Hepatocyte (in vitro differentiated cells): Measurements from ENCODE around the gene SHROOM3. TPM values are rescaled to one million over a fixed set of nuclear protein-coding genes. Genes with fewer than 3 reads are reported as not detected.

ENCODE experiments used
- DNase-seq: peaks from one replicate; pipeline ENCODE4 v3.0.0-alpha.2; 2016; ENCODE audit warnings: low spot score
- H2AFZ ChIP-seq: fragments of 200-600 bp; sonication (generic); 2 replicates; pipeline ENCODE4 v1.6.0; 2016; ENCODE audit warnings: antibody characterized with exemption, mild to moderate bottlenecking
- H3K27ac ChIP-seq: fragments of 200-600 bp; sonication (generic); 2 replicates; pipeline ENCODE4 v1.5.1; 2016; ENCODE audit warnings: mild to moderate bottlenecking
- H3K27me3 ChIP-seq: fragments of 200-600 bp; sonication (generic); 2 replicates; pipeline ENCODE4 v1.6.1; 2016
- H3K36me3 ChIP-seq: fragments of 200-600 bp; sonication (generic); replicated peaks from 2 replicates; pipeline ENCODE4 v1.5.1; 2016; ENCODE audit warnings: low read depth; ENCODE audit not compliant: insufficient read depth
- H3K4me1 ChIP-seq: fragments of 200-600 bp; sonication (generic); 2 replicates; pipeline ENCODE4 v1.5.1; 2016; ENCODE audit warnings: mild to moderate bottlenecking, moderate library complexity; ENCODE audit not compliant: insufficient read depth
- H3K4me2 ChIP-seq: fragments of 200-600 bp; sonication (generic); 2 replicates; pipeline ENCODE4 v1.6.0; 2016
- H3K4me3 ChIP-seq: fragments of 200-600 bp; sonication (generic); 2 replicates; pipeline ENCODE4 v1.5.1; 2016; ENCODE audit warnings: mild to moderate bottlenecking
- H3K79me2 ChIP-seq: fragments of 200-600 bp; sonication (generic); 2 replicates; pipeline ENCODE4 v1.6.0; 2017; ENCODE audit warnings: mild to moderate bottlenecking
- H3K9me2 ChIP-seq: fragments of 200-600 bp; sonication (generic); replicated peaks from 2 replicates; pipeline ENCODE4 v1.6.0; 2017; ENCODE audit warnings: mild to moderate bottlenecking; ENCODE audit not compliant: insufficient read depth
- H3K9me3 ChIP-seq: fragments of 200-600 bp; sonication (generic); 2 replicates; pipeline ENCODE4 v1.5.1; 2016; ENCODE audit warnings: low read depth, mild to moderate bottlenecking
- H4K20me1 ChIP-seq: fragments of 200-600 bp; sonication (generic); 2 replicates; pipeline ENCODE4 v1.6.0; 2016; ENCODE audit warnings: mild to moderate bottlenecking; ENCODE audit not compliant: insufficient read depth, poor library complexity, severe bottlenecking
- EZH2 ChIP-seq: fragments of 200-600 bp; sonication (generic); IDR thresholded peaks from 2 replicates; pipeline ENCODE4 v1.6.1; 2016; ENCODE audit warnings: antibody characterized with exemption, mild to moderate bottlenecking, borderline replicate concordance
- EZH2phosphoT487 ChIP-seq: fragments of 200-600 bp; sonication (generic); IDR thresholded peaks from one replicate; pipeline ENCODE4 v1.6.1; 2018; ENCODE audit warnings: antibody characterized with exemption, mild to moderate bottlenecking, low read depth, moderate library complexity; ENCODE audit not compliant: unreplicated experiment, severe bottlenecking
- WGBS: methylation state at CpG from one replicate; pipeline ENCODE4 v1.1.6; 2016; ENCODE audit warnings: low lambda C conversion rate; ENCODE audit errors: missing lambda C conversion rate; 5-methylcytosine and 5-hydroxymethylcytosine counted together
- polyA plus RNA-seq: library from polyadenylated mRNA; unstranded; fragments of >200 nt; fragmentation: Nextera tagmentation; extraction: Ambion mirVana; gene quantifications from 2 replicates; pipeline ENCODE4 v1.2.1, GENCODE V29; 2016
- total RNA-seq: library from RNA; depleted of rRNA; stranded (reverse); fragments of >200 nt; gene quantifications from 2 replicates; pipeline ENCODE4 v1.2.3, GENCODE V29; 2014
- TF ChIP-seq, protein P1 (sequence below): fragments of 200-600 bp; sonication (generic); IDR thresholded peaks from 2 replicates; pipeline ENCODE4 v1.5.1; 2016; ENCODE audit warnings: antibody characterized with exemption, mild to moderate bottlenecking; ENCODE audit not compliant: poor library complexity

The SHROOM3 gene
- total and polyA plus RNA-seq, 2 experiments from 2014 or later: 35.0 to 63.1 TPM

DNA sequence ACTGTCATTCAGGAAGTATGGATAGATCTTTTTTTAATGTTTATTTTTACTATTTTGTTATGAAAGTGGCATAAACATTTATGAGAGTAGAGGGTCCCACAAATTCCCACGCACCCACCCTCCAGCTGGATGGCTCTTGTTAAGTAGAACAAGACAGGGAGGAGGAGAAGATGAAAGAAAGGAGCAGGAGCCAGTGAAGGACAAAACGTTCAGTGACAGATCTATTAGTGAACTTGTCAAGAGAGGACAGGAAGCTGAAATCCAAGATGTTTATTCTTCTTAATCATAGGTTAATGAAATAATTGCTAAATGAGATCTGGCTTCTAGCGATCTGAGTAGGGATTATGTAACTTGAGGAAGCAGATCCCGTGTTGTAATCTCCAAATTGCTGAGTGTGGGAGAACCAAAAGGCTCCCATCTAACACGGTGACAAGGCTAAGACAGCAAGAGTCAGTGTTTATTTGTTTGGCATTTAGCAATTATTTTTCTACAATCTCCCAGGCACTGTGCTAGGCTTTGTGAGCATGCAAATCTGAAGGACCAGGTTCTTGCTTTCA is 162.5 kb downstream of the SHROOM3 start:
- H3K27me3 ChIP-seq: no peaks in the 10 kb centered on the region
- H4K20me1 ChIP-seq: no peaks in the 10 kb centered on the region
- WGBS: 50% methylated on average over 5 of the region's 5 CpGs
- DNase-seq: no peak
- no peak overlapping the region for H3K4me2 ChIP-seq
- TF ChIP-seq, protein P1, sequence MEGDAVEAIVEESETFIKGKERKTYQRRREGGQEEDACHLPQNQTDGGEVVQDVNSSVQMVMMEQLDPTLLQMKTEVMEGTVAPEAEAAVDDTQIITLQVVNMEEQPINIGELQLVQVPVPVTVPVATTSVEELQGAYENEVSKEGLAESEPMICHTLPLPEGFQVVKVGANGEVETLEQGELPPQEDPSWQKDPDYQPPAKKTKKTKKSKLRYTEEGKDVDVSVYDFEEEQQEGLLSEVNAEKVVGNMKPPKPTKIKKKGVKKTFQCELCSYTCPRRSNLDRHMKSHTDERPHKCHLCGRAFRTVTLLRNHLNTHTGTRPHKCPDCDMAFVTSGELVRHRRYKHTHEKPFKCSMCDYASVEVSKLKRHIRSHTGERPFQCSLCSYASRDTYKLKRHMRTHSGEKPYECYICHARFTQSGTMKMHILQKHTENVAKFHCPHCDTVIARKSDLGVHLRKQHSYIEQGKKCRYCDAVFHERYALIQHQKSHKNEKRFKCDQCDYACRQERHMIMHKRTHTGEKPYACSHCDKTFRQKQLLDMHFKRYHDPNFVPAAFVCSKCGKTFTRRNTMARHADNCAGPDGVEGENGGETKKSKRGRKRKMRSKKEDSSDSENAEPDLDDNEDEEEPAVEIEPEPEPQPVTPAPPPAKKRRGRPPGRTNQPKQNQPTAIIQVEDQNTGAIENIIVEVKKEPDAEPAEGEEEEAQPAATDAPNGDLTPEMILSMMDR: no peak
- TF ChIP-seq EZH2 (no peak), EZH2phosphoT487 (no peak)
- no peak overlapping the region for H3K4me3 ChIP-seq
- peak overlapping the region; percentile 95 for H3K27ac ChIP-seq
- H3K79me2 ChIP-seq: peaks cover 47% of the 10 kb centered on the region
- H3K9me2 ChIP-seq: no peaks in the 10 kb centered on the region
- no peaks in the 10 kb centered on the region for H3K9me3 ChIP-seq
- H2AFZ ChIP-seq: no peak overlapping the region
- H3K36me3 ChIP-seq: no peaks in the 10 kb centered on the region
- peaks cover 45% of the 10 kb centered on the region for H3K4me1 ChIP-seq

DNA sequence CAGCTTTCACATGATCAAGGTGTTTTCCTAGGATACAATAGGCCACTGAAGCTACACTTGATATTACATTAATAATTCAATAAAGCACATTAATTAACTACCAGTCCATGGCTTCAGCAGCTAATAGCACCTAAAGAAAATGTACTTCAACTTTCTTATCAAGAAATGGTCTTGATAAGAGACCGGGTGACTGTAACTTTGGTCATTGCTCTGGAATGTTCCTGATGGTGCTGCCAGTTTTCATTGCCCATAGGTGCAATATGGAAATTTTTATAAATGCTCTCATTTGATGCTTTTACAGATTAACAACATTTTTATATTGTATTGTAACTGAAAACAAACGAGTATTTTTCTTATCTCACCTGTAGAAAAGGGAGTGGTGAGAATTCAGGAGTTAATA is 165.4 kb downstream of the SHROOM3 start:
- peak; percentile 40 for DNase-seq
- 29% methylated on average over 2 of the region's 2 CpGs for WGBS
- Histone ChIP-seq H2AFZ (no peak overlapping the region), H3K36me3 (no peaks in the 10 kb centered on the region), H3K4me3 (no peak overlapping the region), H4K20me1 (no peaks in the 10 kb centered on the region), H3K4me1 (peaks cover 37% of the 10 kb centered on the region), H3K9me2 (no peaks in the 10 kb centered on the region), H3K27me3 (no peaks in the 10 kb centered on the region), H3K4me2 (peak overlapping the region; percentile 43), H3K27ac (peak overlapping the region; percentile 83), H3K79me2 (peaks cover 60% of the 10 kb centered on the region), H3K9me3 (no peaks in the 10 kb centered on the region)
- TF ChIP-seq EZH2phosphoT487: no peak
- TF ChIP-seq, protein P1: no peak
- no peak for TF ChIP-seq EZH2

DNA sequence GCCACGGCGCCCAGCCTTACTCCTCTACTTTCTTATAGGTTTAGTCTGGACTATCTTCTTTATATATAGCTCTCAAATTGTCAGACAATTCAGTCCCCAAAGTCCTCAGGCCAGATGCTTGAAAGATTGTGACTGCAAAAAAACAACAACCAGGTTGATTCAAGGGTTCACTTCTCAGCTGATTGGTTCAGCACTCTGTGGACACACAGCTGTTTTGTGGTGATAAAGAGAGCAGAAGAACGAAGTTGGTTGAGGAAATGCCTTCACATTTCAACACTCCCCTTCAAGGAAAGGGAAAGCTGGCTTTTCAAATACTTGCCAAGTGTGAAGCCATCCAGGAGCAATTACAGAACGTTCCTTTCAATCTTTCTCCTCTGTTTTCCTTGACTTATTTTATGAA is 166.8 kb downstream of the SHROOM3 start:
- Histone ChIP-seq H3K27ac (peak overlapping the region; percentile 83), H3K4me3 (no peak overlapping the region), H2AFZ (no peak overlapping the region), H3K36me3 (no peaks in the 10 kb centered on the region), H3K79me2 (peaks cover 72% of the 10 kb centered on the region), H3K4me2 (no peak overlapping the region), H3K9me2 (no peaks in the 10 kb centered on the region), H3K4me1 (peaks cover 35% of the 10 kb centered on the region), H3K27me3 (no peaks in the 10 kb centered on the region), H3K9me3 (no peaks in the 10 kb centered on the region), H4K20me1 (no peaks in the 10 kb centered on the region)
- 50% methylated on average over 4 of the region's 4 CpGs for WGBS
- TF ChIP-seq EZH2: no peak
- TF ChIP-seq, protein P1: no peak
- TF ChIP-seq EZH2phosphoT487: no peak
- no peak for DNase-seq
